HAP-1 (cell line): ENCODE measurements around the gene FBLN5.

Source experiments
- DNase-seq, 2 experiments: peaks; one replicate each; pipeline ENCODE4 v3.0.0-alpha.2; 2016 to 2020; ENCODE audit warnings: low spot score in 2 of 2
- H3K27me3 ChIP-seq: fragments of 250-450 bp; sonication (Bioruptor Pico); 2 replicates; pipeline ENCODE4 v1.5.1; 2020; ENCODE audit warnings: low read depth, mild to moderate bottlenecking, moderate library complexity
- H3K36me3 ChIP-seq: fragments of 250-450 bp; sonication (Bioruptor Pico); replicated peaks from 2 replicates; pipeline ENCODE4 v1.5.1; 2020; ENCODE audit warnings: mild to moderate bottlenecking
- H3K4me1 ChIP-seq: fragments of 250-450 bp; sonication (Bioruptor Pico); 2 replicates; pipeline ENCODE4 v1.5.1; 2020; ENCODE audit warnings: mild to moderate bottlenecking
- H3K4me3 ChIP-seq: fragments of 250-450 bp; sonication (Bioruptor Pico); 2 replicates; pipeline ENCODE4 v1.5.1; 2020; ENCODE audit warnings: mild to moderate bottlenecking, moderate library complexity
- H3K9me3 ChIP-seq: fragments of 250-450 bp; sonication (Bioruptor Pico); 2 replicates; pipeline ENCODE4 v1.5.1; 2020; ENCODE audit warnings: mild to moderate bottlenecking, moderate library complexity
- in situ Hi-C: fragments of 300-500 bp; cut with MboI; formaldehyde crosslinking; loops from 3 replicates; pipeline ENCODE4 v1.14.3; 2020; ENCODE audit warnings: low sequenced_read_pairs, inconsistent platforms, mixed read lengths

Gene FBLN5

GRCh38 chr14:91963465-91963864 is 16.0 kb upstream of the FBLN5 start:
- no peaks in the 10 kb centered on the region for H3K4me1 ChIP-seq
- no peak for DNase-seq
- in situ Hi-C loops, result no loop called here
- no peaks in the 10 kb centered on the region for H3K27me3 ChIP-seq
- H3K9me3 ChIP-seq, result no peaks in the 10 kb centered on the region
- no peak overlapping the region for H3K4me3 ChIP-seq
- no peaks in the 10 kb centered on the region for H3K36me3 ChIP-seq

GRCh38 chr14:91961297-91962220 is 14.1 kb upstream of the FBLN5 start:
- in situ Hi-C loops, result no loop called here
- H3K4me1 ChIP-seq, result no peaks in the 10 kb centered on the region
- no peaks in the 10 kb centered on the region for H3K36me3 ChIP-seq
- no peak for DNase-seq
- no peaks in the 10 kb centered on the region for H3K9me3 ChIP-seq
- no peak overlapping the region for H3K4me3 ChIP-seq
- H3K27me3 ChIP-seq, result no peaks in the 10 kb centered on the region

- Histone ChIP-seq H3K4me3 (no peak overlapping the region), H3K27me3 (no peaks in the 10 kb centered on the region)
- in situ Hi-C loops, result no loop called here
Measured at GRCh38 chr14:91957876-91958313, 10.4 kb upstream of the FBLN5 start.

GRCh38 chr14:91956616-91957015 is 9.1 kb upstream of the FBLN5 start:
- Histone ChIP-seq H3K4me3 (no peak overlapping the region), H3K4me1 (no peaks in the 10 kb centered on the region), H3K9me3 (no peaks in the 10 kb centered on the region), H3K36me3 (no peaks in the 10 kb centered on the region), H3K27me3 (no peaks in the 10 kb centered on the region)
- in situ Hi-C loops, result no loop called here
- DNase-seq, result no peak

More at GRCh38 chr14:91957876-91958313, 10.4 kb upstream of the FBLN5 start:
- no peaks in the 10 kb centered on the region for H3K36me3 ChIP-seq
- DNase-seq, result no peak
- no peaks in the 10 kb centered on the region for H3K9me3 ChIP-seq
- no peaks in the 10 kb centered on the region for H3K4me1 ChIP-seq

GRCh38 chr14:91955168-91955567 is 7.7 kb upstream of the FBLN5 start:
- Histone ChIP-seq H3K4me1 (no peaks in the 10 kb centered on the region), H3K9me3 (no peaks in the 10 kb centered on the region), H3K4me3 (no peak overlapping the region), H3K36me3 (no peaks in the 10 kb centered on the region), H3K27me3 (no peaks in the 10 kb centered on the region)
- DNase-seq, result no peak
- in situ Hi-C loops, result no loop called here

GRCh38 chr14:91953170-91953985 is 5.9 kb upstream of the FBLN5 start:
- no peaks in the 10 kb centered on the region for H3K9me3 ChIP-seq
- in situ Hi-C loops, result no loop called here
- DNase-seq, result no peak

GRCh38 chr14:91946622-91947474 is 646 bp downstream of the FBLN5 start:
- Histone ChIP-seq H3K36me3 (no peaks in the 10 kb centered on the region), H3K4me1 (peaks cover 8% of the 10 kb centered on the region; the same call in 1 of the 2 replicates), H3K4me3 (peak overlapping the region; percentile 48), H3K9me3 (no peaks in the 10 kb centered on the region), H3K27me3 (no peaks in the 10 kb centered on the region)
- in situ Hi-C loops, result no loop called here
- DNase-seq, result peak in 1 of 2 experiments; percentile 53

More at GRCh38 chr14:91953170-91953985, 5.9 kb upstream of the FBLN5 start:
- Histone ChIP-seq H3K4me3 (no peak overlapping the region), H3K27me3 (no peaks in the 10 kb centered on the region), H3K4me1 (no peaks in the 10 kb centered on the region), H3K36me3 (no peaks in the 10 kb centered on the region)

GRCh38 chr14:91945751-91946621 is 1.5 kb downstream of the FBLN5 start:
- Histone ChIP-seq H3K4me3 (peak overlapping the region; percentile 48), H3K27me3 (no peaks in the 10 kb centered on the region), H3K36me3 (no peaks in the 10 kb centered on the region), H3K9me3 (no peaks in the 10 kb centered on the region), H3K4me1 (peaks cover 8% of the 10 kb centered on the region; the same call in 1 of the 2 replicates)
- in situ Hi-C loops, result no loop called here
- DNase-seq, result no peak

- no peaks in the 10 kb centered on the region for H3K36me3 ChIP-seq
- in situ Hi-C loops, result no loop called here
- no peak for DNase-seq
- peaks cover 4% of the 10 kb centered on the region; the same call in 1 of the 2 replicates for H3K4me1 ChIP-seq
- H3K27me3 ChIP-seq, result no peaks in the 10 kb centered on the region
- H3K9me3 ChIP-seq, result no peaks in the 10 kb centered on the region
- H3K4me3 ChIP-seq, result no peak overlapping the region
Measured at GRCh38 chr14:91942946-91943345, 4.5 kb downstream of the FBLN5 start.

- H3K36me3 ChIP-seq, result no peaks in the 10 kb centered on the region
- in situ Hi-C loops, result no loop called here
- no peak overlapping the region for H3K4me3 ChIP-seq
- 0 out of 2 replicates have a peak, but pooled peaks cover 4% of the 10 kb centered on the region for H3K4me1 ChIP-seq
- H3K9me3 ChIP-seq, result no peaks in the 10 kb centered on the region
- no peak for DNase-seq
- H3K27me3 ChIP-seq, result no peaks in the 10 kb centered on the region
Measured at GRCh38 chr14:91942128-91942527, 5.4 kb downstream of the FBLN5 start.

GRCh38 chr14:91940209-91940608 is 7.3 kb downstream of the FBLN5 start:
- DNase-seq, result no peak
- H3K9me3 ChIP-seq, result no peaks in the 10 kb centered on the region
- in situ Hi-C loops, result no loop called here
- H3K36me3 ChIP-seq, result no peaks in the 10 kb centered on the region
- no peaks in the 10 kb centered on the region for H3K27me3 ChIP-seq
- H3K4me1 ChIP-seq, result 0 out of 2 replicates have a peak, but pooled peaks cover 4% of the 10 kb centered on the region
- no peak overlapping the region for H3K4me3 ChIP-seq

GRCh38 chr14:91935586-91935985 is 11.9 kb downstream of the FBLN5 start:
- no peak overlapping the region for H3K4me3 ChIP-seq
- DNase-seq, result no peak
- H3K27me3 ChIP-seq, result no peaks in the 10 kb centered on the region
- no peaks in the 10 kb centered on the region for H3K9me3 ChIP-seq
- no peaks in the 10 kb centered on the region for H3K36me3 ChIP-seq
- in situ Hi-C loops, result no loop called here
- H3K4me1 ChIP-seq, result no peaks in the 10 kb centered on the region
